Mesendoderm (in vitro differentiated cells): Measurements from ENCODE around the gene SLC66A3.

Experiments used
- DNase-seq: peaks from one replicate; pipeline ENCODE4 v3.0.0; 2013
- H2AK5ac ChIP-seq: 2 replicates; pipeline ENCODE4 v1.6.1; 2013; ENCODE audit warnings: low read length, inconsistent platforms
- H2BK120ac ChIP-seq: 2 replicates; pipeline ENCODE4 v1.6.1; 2013; ENCODE audit warnings: low read depth, mild to moderate bottlenecking, low read length, moderate library complexity, mixed read lengths
- H2BK15ac ChIP-seq: replicated peaks from 2 replicates; pipeline ENCODE4 v1.6.1; 2013; ENCODE audit warnings: low read depth, mild to moderate bottlenecking, moderate library complexity
- H2BK5ac ChIP-seq: 2 replicates; pipeline ENCODE4 v1.6.1; 2013; ENCODE audit warnings: low read length, inconsistent platforms
- H3K18ac ChIP-seq: 2 replicates; pipeline ENCODE4 v1.6.1; 2013; ENCODE audit warnings: mild to moderate bottlenecking, low read length, mixed read lengths
- H3K23ac ChIP-seq: one replicate; pipeline ENCODE4 v1.6.1; 2013; ENCODE audit warnings: low read length
- H3K27ac ChIP-seq: 2 replicates; pipeline ENCODE4 v1.5.1; 2013; ENCODE audit warnings: low read depth, mild to moderate bottlenecking, inconsistent platforms, low read length, moderate library complexity
- H3K27me3 ChIP-seq: 2 replicates; pipeline ENCODE4 v1.6.1; 2013; ENCODE audit warnings: low read length, control low read depth, mild to moderate bottlenecking, inconsistent platforms; ENCODE audit not compliant: insufficient read depth, poor library complexity
- H3K36me3 ChIP-seq: 2 replicates; pipeline ENCODE4 v1.6.1; 2013; ENCODE audit warnings: low read length, inconsistent platforms; ENCODE audit not compliant: control insufficient read depth, insufficient read depth
- H3K4ac ChIP-seq: one replicate; pipeline ENCODE4 v1.6.1; 2013; ENCODE audit warnings: low read depth, mild to moderate bottlenecking, low read length, moderate library complexity
- H3K4me1 ChIP-seq: 2 replicates; pipeline ENCODE4 v1.6.1; 2013; ENCODE audit warnings: low read depth, low read length, inconsistent platforms; ENCODE audit not compliant: control insufficient read depth
- H3K4me2 ChIP-seq: 2 replicates; pipeline ENCODE4 v1.6.1; 2013; ENCODE audit warnings: low read length
- H3K4me3 ChIP-seq: 2 replicates; pipeline ENCODE4 v1.5.1; 2013; ENCODE audit warnings: mild to moderate bottlenecking, low read length
- H3K56ac ChIP-seq: one replicate; pipeline ENCODE4 v1.6.1; 2013; ENCODE audit warnings: low read length
- H3K79me1 ChIP-seq: 2 replicates; pipeline ENCODE4 v1.6.1; 2013; ENCODE audit warnings: low read length, inconsistent platforms
- H3K79me2 ChIP-seq: 2 replicates; pipeline ENCODE4 v1.6.1; 2013; ENCODE audit warnings: mild to moderate bottlenecking, low read length; ENCODE audit not compliant: control insufficient read depth, insufficient read depth
- H3K9ac ChIP-seq: 2 replicates; pipeline ENCODE4 v1.6.1; 2013; ENCODE audit warnings: low read length, inconsistent platforms
- H4K5ac ChIP-seq: one replicate; pipeline ENCODE4 v1.6.1; 2013; ENCODE audit warnings: low read length
- H4K8ac ChIP-seq: one replicate; pipeline ENCODE4 v1.6.1; 2013; ENCODE audit warnings: low read depth, mild to moderate bottlenecking, control low read depth, low read length, moderate library complexity
- WGBS: extraction: QIAGEN DNeasy Blood & Tissue Kit; methylation state at CpG from one replicate; pipeline ENCODE4 v1.1.7; 2013; ENCODE audit warnings: low lambda C conversion rate, missing lambda C conversion rate; ENCODE audit not compliant: insufficient coverage; ENCODE audit errors: extremely low coverage; 5-methylcytosine and 5-hydroxymethylcytosine counted together

SLC66A3 gene

GRCh38 chr2:11141319-11141718, 13.9 kb upstream of the SLC66A3 start:
- no CpG with 5 or more reads among the region's 4 CpGs for WGBS
- Histone ChIP-seq H2BK5ac (no peak overlapping the region), H4K5ac (no peak overlapping the region), H3K27ac (no peak overlapping the region), H3K27me3 (no peaks in the 10 kb centered on the region), H3K18ac (no peak overlapping the region), H3K4me2 (no peak overlapping the region), H3K4me3 (no peak overlapping the region), H2BK120ac (no peak overlapping the region), H3K36me3 (no peaks in the 10 kb centered on the region), H3K79me2 (no peaks in the 10 kb centered on the region), H2BK15ac (no peak overlapping the region), H3K79me1 (no peaks in the 10 kb centered on the region), H3K56ac (no peak overlapping the region), H3K9ac (no peak overlapping the region), H3K4me1 (no peaks in the 10 kb centered on the region), H2AK5ac (no peak overlapping the region), H3K4ac (no peak overlapping the region), H3K23ac (no peak overlapping the region), H4K8ac (no peak overlapping the region)
- no peak for DNase-seq

GRCh38 chr2:11142330-11142729, 12.9 kb upstream of the SLC66A3 start:
- Histone ChIP-seq H3K56ac (no peak overlapping the region), H3K4me3 (no peak overlapping the region), H2AK5ac (no peak overlapping the region), H3K23ac (no peak overlapping the region), H3K18ac (no peak overlapping the region), H3K27ac (no peak overlapping the region), H3K79me1 (no peaks in the 10 kb centered on the region), H3K4ac (no peak overlapping the region), H3K9ac (no peak overlapping the region), H3K27me3 (no peaks in the 10 kb centered on the region), H4K5ac (no peak overlapping the region), H3K4me2 (no peak overlapping the region), H3K79me2 (no peaks in the 10 kb centered on the region), H3K36me3 (no peaks in the 10 kb centered on the region), H3K4me1 (no peaks in the 10 kb centered on the region), H4K8ac (no peak overlapping the region), H2BK120ac (no peak overlapping the region), H2BK15ac (no peak overlapping the region), H2BK5ac (no peak overlapping the region)
- WGBS: no CpG with 5 or more reads among the region's 3 CpGs
- DNase-seq: no peak

GRCh38 chr2:11142987-11143386, 12.3 kb upstream of the SLC66A3 start:
- H4K5ac ChIP-seq: no peak overlapping the region
- H2BK5ac ChIP-seq: no peak overlapping the region
- H2AK5ac ChIP-seq: no peak overlapping the region
- no peaks in the 10 kb centered on the region for H3K79me1 ChIP-seq
- H2BK120ac ChIP-seq: no peak overlapping the region
- no peak overlapping the region for H3K4ac ChIP-seq
- no peak overlapping the region for H2BK15ac ChIP-seq
- DNase-seq: no peak
- no peak overlapping the region for H3K23ac ChIP-seq
- H3K4me2 ChIP-seq: no peak overlapping the region
- no peaks in the 10 kb centered on the region for H3K79me2 ChIP-seq
- no peaks in the 10 kb centered on the region for H3K4me1 ChIP-seq
- H3K4me3 ChIP-seq: no peak overlapping the region
- no CpG with 5 or more reads among the region's 6 CpGs for WGBS
- no peaks in the 10 kb centered on the region for H3K36me3 ChIP-seq
- H3K27me3 ChIP-seq: no peaks in the 10 kb centered on the region
- no peak overlapping the region for H4K8ac ChIP-seq
- H3K9ac ChIP-seq: no peak overlapping the region
- H3K27ac ChIP-seq: no peak overlapping the region
- no peak overlapping the region for H3K56ac ChIP-seq
- H3K18ac ChIP-seq: no peak overlapping the region

GRCh38 chr2:11144077-11144737, 11.1 kb upstream of the SLC66A3 start:
- Histone ChIP-seq H3K4me3 (no peak overlapping the region), H3K79me1 (no peaks in the 10 kb centered on the region), H3K56ac (no peak overlapping the region), H3K9ac (no peak overlapping the region), H3K4me2 (no peak overlapping the region), H3K79me2 (no peaks in the 10 kb centered on the region), H3K23ac (no peak overlapping the region), H3K27ac (no peak overlapping the region), H3K4me1 (no peaks in the 10 kb centered on the region), H4K5ac (no peak overlapping the region), H3K4ac (no peak overlapping the region), H2BK5ac (no peak overlapping the region), H3K27me3 (no peaks in the 10 kb centered on the region), H2BK15ac (no peak overlapping the region), H4K8ac (no peak overlapping the region), H3K18ac (no peak overlapping the region), H3K36me3 (no peaks in the 10 kb centered on the region), H2BK120ac (no peak overlapping the region), H2AK5ac (no peak overlapping the region)
- DNase-seq: no peak
- WGBS: no CpG with 5 or more reads among the region's 7 CpGs

- Histone ChIP-seq H3K4me2 (no peak overlapping the region), H3K36me3 (no peaks in the 10 kb centered on the region), H3K27ac (no peak overlapping the region), H4K5ac (no peak overlapping the region), H3K56ac (no peak overlapping the region), H3K4me1 (no peaks in the 10 kb centered on the region), H3K27me3 (no peaks in the 10 kb centered on the region), H2AK5ac (no peak overlapping the region), H3K9ac (no peak overlapping the region), H3K79me2 (no peaks in the 10 kb centered on the region), H2BK120ac (no peak overlapping the region), H3K18ac (no peak overlapping the region), H3K23ac (no peak overlapping the region), H2BK15ac (no peak overlapping the region), H4K8ac (no peak overlapping the region), H3K4me3 (no peak overlapping the region), H3K79me1 (no peaks in the 10 kb centered on the region), H2BK5ac (no peak overlapping the region), H3K4ac (no peak overlapping the region)
- no CpG with 5 or more reads among the region's 6 CpGs for WGBS
- no peak for DNase-seq
These were observed 10.6 kb upstream of the SLC66A3 start for GRCh38 chr2:11144738-11145079.

GRCh38 chr2:11145350-11145749, 9.9 kb upstream of the SLC66A3 start:
- Histone ChIP-seq H4K5ac (no peak overlapping the region), H3K9ac (no peak overlapping the region), H3K4me2 (no peak overlapping the region), H3K27me3 (no peaks in the 10 kb centered on the region), H3K79me1 (no peaks in the 10 kb centered on the region), H3K56ac (no peak overlapping the region), H3K4me3 (no peak overlapping the region), H2AK5ac (no peak overlapping the region), H4K8ac (no peak overlapping the region), H3K79me2 (no peaks in the 10 kb centered on the region), H3K27ac (no peak overlapping the region), H3K23ac (no peak overlapping the region), H2BK5ac (no peak overlapping the region), H3K36me3 (no peaks in the 10 kb centered on the region), H3K4me1 (no peaks in the 10 kb centered on the region), H3K18ac (no peak overlapping the region), H2BK120ac (no peak overlapping the region), H2BK15ac (no peak overlapping the region), H3K4ac (no peak overlapping the region)
- no CpG with 5 or more reads among the region's 1 CpG for WGBS
- DNase-seq: no peak
